ENCODE measurements around the gene SYT15B.
"Not testable (repeated sequence)": the region's sequence is repeated elsewhere in the genome, so short reads cannot be mapped to it uniquely, and the experiment has no call there.

The SYT15B gene

DNA sequence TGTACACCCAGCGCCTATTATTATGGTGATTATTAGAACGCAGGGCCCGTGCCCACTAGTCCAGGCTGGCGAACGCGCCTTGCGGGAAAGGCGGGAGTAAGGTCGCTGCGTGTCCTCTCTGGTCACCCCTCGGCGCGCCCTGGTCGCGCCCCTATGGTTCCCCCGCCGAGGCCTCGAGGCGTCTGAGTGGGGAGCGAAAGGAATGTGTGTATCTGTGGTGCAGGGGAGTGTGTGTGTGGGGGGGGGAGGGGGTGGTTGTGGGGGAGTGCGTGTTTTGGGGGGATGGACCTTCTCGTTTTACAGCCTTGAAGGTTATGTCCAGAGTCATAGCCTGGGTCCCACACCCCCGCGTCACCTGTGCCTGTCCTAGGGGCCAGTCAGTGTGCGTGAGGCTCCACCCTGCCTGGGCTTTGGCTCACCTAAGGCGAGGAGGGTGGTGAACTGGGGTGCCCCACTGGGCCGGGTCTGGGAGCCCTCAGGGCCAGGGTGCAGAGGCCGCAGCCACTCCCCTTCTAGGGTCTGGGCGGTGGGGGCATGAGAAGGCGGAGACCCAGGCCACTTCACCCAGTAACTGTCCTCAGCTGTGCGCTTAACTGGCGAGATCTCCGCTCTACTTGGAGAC lies at the start of gene SYT15B:
TSS of gene SYT15B (minus strand) at position 39 of the 622 bp plus-strand sequence. CDS start 952 bp downstream, outside the sequence.
- not testable (repeated sequence) for DNase-seq (ENCODE audit: low read depth)

- not testable (repeated sequence) for DNase-seq (ENCODE audit: low read depth)
Observed at GRCh38 chr10:47779590-47779989, 16.2 kb upstream of the SYT15B start.

GRCh38 chr10:47775361-47776231 lies 12.2 kb upstream of the SYT15B start:
- peak; percentile 59 for DNase-seq (ENCODE audit: low read depth)

GRCh38 chr10:47770745-47771144 lies 7.4 kb upstream of the SYT15B start:
- not testable (repeated sequence) for DNase-seq (ENCODE audit: low read depth)

DNA sequence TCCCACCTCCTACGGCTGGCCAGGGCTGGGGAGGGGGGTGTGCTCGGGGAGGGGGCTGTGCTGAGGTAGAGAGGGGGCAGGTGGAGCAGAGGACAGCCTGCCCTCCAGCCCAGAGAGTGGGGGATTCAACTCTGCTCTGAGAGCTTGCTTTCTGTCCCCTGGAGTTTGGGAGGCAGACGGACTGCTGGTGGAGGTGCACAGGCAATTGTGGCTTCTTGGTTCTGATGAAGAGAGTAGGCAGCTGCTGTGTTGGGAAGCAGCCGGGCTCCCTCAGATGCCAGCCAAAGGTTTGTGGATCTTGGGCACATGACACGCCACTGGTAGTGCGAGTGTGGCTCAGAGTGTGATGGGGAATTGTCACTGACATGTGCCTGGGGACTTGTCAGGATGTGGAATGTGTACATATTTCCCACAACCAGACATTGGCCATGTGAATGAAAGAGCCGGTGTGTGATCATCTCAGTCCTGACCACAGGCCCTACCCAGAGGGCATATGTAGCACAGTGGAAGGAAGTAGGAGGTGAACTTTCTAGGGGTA lies 5.3 kb upstream of the SYT15B start:
- not testable (repeated sequence) for DNase-seq (ENCODE audit: low read depth)

GRCh38 chr10:47768085-47768484 lies 4.7 kb upstream of the SYT15B start:
- DNase-seq (ENCODE audit: low read depth) = peak; percentile 59

DNA sequence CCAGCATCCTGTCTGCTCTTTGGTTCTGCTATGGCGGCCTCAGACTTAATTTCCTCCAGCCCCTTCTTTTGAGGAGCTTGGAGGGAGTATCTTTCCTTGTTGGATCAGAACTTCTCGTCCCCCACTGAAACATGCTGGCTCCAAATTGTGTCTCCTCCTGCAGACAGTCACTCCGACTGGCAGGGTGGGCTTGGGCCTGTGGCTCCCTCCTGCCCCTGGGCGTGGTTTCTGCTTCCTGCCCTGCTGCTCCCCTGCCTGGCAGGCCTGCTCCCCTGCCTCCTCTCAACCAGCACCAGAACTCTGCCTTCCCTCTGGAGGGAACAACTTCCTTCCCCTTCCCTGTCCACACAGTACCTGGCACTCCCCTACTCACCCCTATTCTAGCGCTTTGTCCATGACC lies 3.8 kb upstream of the SYT15B start:
- DNase-seq (ENCODE audit: low read depth) = not testable (repeated sequence)

GRCh38 chr10:47765232-47765631 lies 1.8 kb upstream of the SYT15B start:
- not testable (repeated sequence) for DNase-seq (ENCODE audit: low read depth)

- DNase-seq (ENCODE audit: low read depth) = not testable (repeated sequence)
Observed at GRCh38 chr10:47762674-47763553, 478 bp downstream of the SYT15B start.

DNA sequence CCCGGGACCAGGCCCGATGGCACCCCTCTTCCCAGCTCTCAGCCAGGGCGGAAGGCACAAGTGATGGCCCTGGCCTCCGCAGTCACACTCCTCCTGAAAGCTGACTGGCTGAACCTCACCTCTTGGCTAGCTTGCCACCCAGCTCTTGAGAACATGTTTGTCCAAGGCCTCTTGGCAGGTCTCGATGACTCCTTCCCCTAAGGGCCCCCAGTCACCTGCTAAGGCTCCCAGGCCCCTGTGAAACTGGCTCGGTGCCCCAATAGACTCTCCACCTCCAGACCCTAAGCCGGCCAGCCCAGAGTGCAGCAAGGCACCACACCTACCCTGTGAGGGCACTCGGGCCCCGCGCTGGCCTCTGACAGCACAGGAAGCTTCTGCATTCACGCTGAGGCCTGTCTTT lies 4.5 kb downstream of the SYT15B start:
- DNase-seq (ENCODE audit: low read depth) = not testable (repeated sequence)

- not testable (repeated sequence) for DNase-seq (ENCODE audit: low read depth)
Observed at GRCh38 chr10:47756169-47756568, 7.2 kb downstream of the SYT15B start.

GRCh38 chr10:47753871-47754270 lies 9.5 kb downstream of the SYT15B start:
- not testable (repeated sequence) for DNase-seq (ENCODE audit: low read depth)

- DNase-seq (ENCODE audit: low read depth) = not testable (repeated sequence)
Observed at GRCh38 chr10:47753176-47753575, 10.2 kb downstream of the SYT15B start.

DNA sequence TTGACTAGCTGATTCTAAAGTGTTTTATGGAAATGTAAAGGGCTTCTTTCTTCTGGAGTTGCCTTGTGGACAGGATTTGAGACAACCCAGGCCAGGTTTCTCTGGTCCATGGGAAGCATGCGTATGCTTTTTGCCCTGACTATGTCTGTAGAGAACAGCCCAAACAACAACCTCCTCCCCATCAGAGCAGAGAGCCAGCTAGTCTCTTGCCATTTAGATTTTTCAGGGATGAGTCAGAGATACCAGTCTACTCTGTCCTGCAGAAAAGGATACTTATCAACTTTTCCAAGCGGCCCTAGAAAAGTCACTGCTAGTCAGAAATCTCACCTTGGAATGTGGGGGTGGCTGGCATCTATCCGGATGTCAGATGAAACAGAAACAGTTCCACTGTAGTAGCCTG lies 11.6 kb downstream of the SYT15B start:
- DNase-seq (ENCODE audit: low read depth) = not testable (repeated sequence)

GRCh38 chr10:47750360-47750759 lies 13.0 kb downstream of the SYT15B start:
- DNase-seq (ENCODE audit: low read depth) = not testable (repeated sequence)

DNA sequence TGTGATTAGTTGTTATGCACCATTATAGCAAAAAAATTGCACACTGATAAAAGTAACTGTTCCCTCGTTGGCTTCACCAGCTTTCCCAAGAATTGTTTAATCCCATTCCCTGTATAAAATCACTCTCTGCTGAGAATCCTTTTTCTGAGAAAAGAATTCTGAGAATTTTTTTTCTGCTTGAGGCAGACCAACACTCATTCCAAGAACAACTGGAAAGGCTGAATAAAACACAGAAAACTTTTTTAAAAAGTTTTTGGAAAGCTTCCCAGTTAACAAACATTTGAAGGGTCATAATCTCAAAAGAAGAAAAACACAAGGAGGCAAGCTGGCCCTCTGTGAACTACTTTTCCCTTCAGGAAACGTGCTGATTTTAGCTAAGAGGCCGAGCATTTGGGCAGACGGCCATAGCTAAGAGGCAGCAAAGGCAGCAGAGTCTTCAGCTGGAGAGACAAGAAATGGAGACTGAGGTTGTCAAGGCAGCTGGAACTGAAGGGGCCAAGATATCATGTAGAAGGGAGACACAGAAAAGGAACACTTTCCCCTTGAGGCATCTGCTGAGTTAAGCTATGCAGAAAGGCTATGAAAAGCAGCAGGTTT lies 16.5 kb downstream of the SYT15B start:
- DNase-seq (ENCODE audit: low read depth) = not testable (repeated sequence)

- not testable (repeated sequence) for DNase-seq (ENCODE audit: low read depth)
Observed at GRCh38 chr10:47744881-47745280, 18.5 kb downstream of the SYT15B start.

GRCh38 chr10:47743611-47744550 lies 19.5 kb downstream of the SYT15B start:
- peak; percentile 8 for DNase-seq (ENCODE audit: low read depth)

- DNase-seq (ENCODE audit: low read depth) = not testable (repeated sequence)
Observed at GRCh38 chr10:47740868-47741267, 22.5 kb downstream of the SYT15B start.

- DNase-seq (ENCODE audit: low read depth) = not testable (repeated sequence)
Observed at GRCh38 chr10:47730911-47731310, 32.5 kb downstream of the SYT15B start.
